ENCODE data around the gene KIF16B.

- TF ChIP-seq CTCF (IDR thresholded peaks at IDR 0.05) (no peak), POLR2A (IDR thresholded peaks at IDR 0.05) (no peak)
These were observed 19.6 kb downstream of the KIF16B start for GRCh38 chr20:16553684-16554083.
